ENCODE measurements around the gene NLK. TPM values are rescaled to one million over a fixed set of nuclear protein-coding genes. Genes with fewer than 3 reads are reported as not detected.

Gene NLK
- total and polyA plus RNA-seq, 10 of the 15 experiments (the other 5 are each of a cell fraction or from before 2014, with no cell fraction given) = 5.0 to 22.9 (median 15.0) TPM

DNA sequence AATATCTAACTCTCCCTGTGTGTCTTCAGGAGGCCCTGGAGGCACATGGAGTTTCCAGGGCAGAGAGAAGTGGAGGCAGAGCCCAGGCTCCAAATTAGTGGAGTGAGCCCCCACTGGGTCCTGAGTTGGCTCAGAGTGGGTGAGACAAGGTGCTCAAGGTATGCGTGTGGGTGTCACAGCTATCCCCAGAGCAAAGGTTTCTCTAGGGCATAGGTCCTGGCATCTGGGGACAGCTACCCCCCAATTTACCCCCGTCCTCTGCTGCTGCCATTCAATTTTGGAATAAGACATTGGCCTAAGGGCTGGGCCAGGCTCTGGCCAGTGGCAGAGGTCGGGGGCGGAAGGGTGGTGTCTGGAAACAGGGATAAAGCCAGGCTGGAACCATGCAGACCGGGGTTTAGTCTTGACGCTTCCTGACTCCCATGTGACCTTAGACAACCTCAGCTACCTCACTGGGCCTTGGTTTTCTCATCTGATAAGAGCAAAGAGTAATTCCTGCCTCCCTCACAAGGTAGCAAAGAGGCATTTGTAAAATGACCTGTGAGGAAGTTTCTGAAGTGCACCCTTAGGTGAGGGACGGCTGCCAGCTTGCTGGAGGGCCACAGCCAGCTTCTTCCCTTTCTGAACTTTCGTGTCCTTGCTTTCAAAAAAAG is 198.3 kb downstream of the NLK start:
- no peak for ATAC-seq
- in situ Hi-C loops (cut with MboI) = no loop called here
- no peak overlapping the region for H3K4me3 ChIP-seq
- H3K9me3 ChIP-seq (replicated peaks; ENCODE audit: control insufficient read depth, insufficient read depth, low read length) = no peaks in the 10 kb centered on the region
- intact Hi-C loops (cut with micrococcal nuclease; ENCODE audit: unreplicated experiment) = no loop called here
- no peak overlapping the region for H3K4me2 ChIP-seq (ENCODE audit: control insufficient read depth, insufficient read depth)
- no peak for FAIRE-seq
- ChIA-PET RAD21 (ENCODE audit: unreplicated experiment) (interaction anchor here (0.6 kb wide), 2 partner anchors 131 to 257 kb away, joined by 3 read pairs; partner anchors contain the start of gene SARM1), SMC1A (ENCODE audit: uncharacterized antibody, unreplicated experiment) (no interaction called here), CTCF (interaction anchor here (0.8 to 1.0 kb wide), 2 partner anchors 191 to 299 kb away, joined by 3 read pairs; no protein-coding TSS in a partner anchor), POLR2A (no interaction called here)
- no peaks in the 10 kb centered on the region for H3K79me2 ChIP-seq (ENCODE audit: control insufficient read depth, insufficient read depth, low read length)
- TF ChIP-seq, protein P1, sequence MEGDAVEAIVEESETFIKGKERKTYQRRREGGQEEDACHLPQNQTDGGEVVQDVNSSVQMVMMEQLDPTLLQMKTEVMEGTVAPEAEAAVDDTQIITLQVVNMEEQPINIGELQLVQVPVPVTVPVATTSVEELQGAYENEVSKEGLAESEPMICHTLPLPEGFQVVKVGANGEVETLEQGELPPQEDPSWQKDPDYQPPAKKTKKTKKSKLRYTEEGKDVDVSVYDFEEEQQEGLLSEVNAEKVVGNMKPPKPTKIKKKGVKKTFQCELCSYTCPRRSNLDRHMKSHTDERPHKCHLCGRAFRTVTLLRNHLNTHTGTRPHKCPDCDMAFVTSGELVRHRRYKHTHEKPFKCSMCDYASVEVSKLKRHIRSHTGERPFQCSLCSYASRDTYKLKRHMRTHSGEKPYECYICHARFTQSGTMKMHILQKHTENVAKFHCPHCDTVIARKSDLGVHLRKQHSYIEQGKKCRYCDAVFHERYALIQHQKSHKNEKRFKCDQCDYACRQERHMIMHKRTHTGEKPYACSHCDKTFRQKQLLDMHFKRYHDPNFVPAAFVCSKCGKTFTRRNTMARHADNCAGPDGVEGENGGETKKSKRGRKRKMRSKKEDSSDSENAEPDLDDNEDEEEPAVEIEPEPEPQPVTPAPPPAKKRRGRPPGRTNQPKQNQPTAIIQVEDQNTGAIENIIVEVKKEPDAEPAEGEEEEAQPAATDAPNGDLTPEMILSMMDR (IDR thresholded peaks at IDR 0.05 in 2 of 3, conservative IDR thresholded peaks at IDR 0.05 in 1 of 3; ENCODE audit: control insufficient read depth in 2 of 3, extremely low read depth in 1 of 3, insufficient read depth in 1 of 3, low read depth in 3 of 3, low read length in 3 of 3) = no peak
- TF ChIP-seq, protein P2, sequence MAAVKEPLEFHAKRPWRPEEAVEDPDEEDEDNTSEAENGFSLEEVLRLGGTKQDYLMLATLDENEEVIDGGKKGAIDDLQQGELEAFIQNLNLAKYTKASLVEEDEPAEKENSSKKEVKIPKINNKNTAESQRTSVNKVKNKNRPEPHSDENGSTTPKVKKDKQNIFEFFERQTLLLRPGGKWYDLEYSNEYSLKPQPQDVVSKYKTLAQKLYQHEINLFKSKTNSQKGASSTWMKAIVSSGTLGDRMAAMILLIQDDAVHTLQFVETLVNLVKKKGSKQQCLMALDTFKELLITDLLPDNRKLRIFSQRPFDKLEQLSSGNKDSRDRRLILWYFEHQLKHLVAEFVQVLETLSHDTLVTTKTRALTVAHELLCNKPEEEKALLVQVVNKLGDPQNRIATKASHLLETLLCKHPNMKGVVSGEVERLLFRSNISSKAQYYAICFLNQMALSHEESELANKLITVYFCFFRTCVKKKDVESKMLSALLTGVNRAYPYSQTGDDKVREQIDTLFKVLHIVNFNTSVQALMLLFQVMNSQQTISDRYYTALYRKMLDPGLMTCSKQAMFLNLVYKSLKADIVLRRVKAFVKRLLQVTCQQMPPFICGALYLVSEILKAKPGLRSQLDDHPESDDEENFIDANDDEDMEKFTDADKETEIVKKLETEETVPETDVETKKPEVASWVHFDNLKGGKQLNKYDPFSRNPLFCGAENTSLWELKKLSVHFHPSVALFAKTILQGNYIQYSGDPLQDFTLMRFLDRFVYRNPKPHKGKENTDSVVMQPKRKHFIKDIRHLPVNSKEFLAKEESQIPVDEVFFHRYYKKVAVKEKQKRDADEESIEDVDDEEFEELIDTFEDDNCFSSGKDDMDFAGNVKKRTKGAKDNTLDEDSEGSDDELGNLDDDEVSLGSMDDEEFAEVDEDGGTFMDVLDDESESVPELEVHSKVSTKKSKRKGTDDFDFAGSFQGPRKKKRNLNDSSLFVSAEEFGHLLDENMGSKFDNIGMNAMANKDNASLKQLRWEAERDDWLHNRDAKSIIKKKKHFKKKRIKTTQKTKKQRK (IDR thresholded peaks at IDR 0.05; ENCODE audit: low read depth, low read length) = no peak
- TF ChIP-seq SP1 (IDR thresholded peaks at IDR 0.05; ENCODE audit: low read depth, low read length) = no peak
- no peak for TF ChIP-seq NFYA (IDR thresholded peaks at IDR 0.05; ENCODE audit: borderline replicate concordance, low read depth, low read length)
- TF ChIP-seq SIX5 (IDR thresholded peaks at IDR 0.05; ENCODE audit: low read depth, low read length, severe bottlenecking) = no peak
- TF ChIP-seq SREBF2 (IDR thresholded peaks at IDR 0.05; ENCODE audit: low read length) = no peak
- TF ChIP-seq YBX1 (IDR thresholded peaks at IDR 0.05) = no peak
- no peak for TF ChIP-seq IRF5 (IDR thresholded peaks at IDR 0.05; ENCODE audit: borderline replicate concordance)
- no peak for TF ChIP-seq MTA3 (IDR thresholded peaks at IDR 0.05; ENCODE audit: borderline replicate concordance, low read length)
- H3K9ac ChIP-seq (ENCODE audit: control insufficient read depth, insufficient read depth, low read length) = no peak overlapping the region
- no peaks in the 10 kb centered on the region for H3K4me1 ChIP-seq (ENCODE audit: control insufficient read depth, insufficient read depth, low read length)
- H2AFZ ChIP-seq (ENCODE audit: control insufficient read depth, low read depth, low read length) = no peak overlapping the region
- no peak for DNase-seq (ENCODE audit: low read depth, low spot score)
- 36% methylated on average over 8 of the region's 8 CpGs for WGBS (ENCODE audit: insufficient coverage, insufficient replicate concordance, low lambda C conversion rate, missing lambda C conversion rate)
- no TSS peak for BruUV-seq (replicated peaks)
- H3K36me3 ChIP-seq (ENCODE audit: control insufficient read depth in 2 of 2, insufficient read depth in 2 of 2, low read length in 1 of 2) = no peaks in the 10 kb centered on the region
- no peak overlapping the region for H3K27ac ChIP-seq (ENCODE audit: control insufficient read depth, insufficient read depth)
- no peaks in the 10 kb centered on the region for H3K27me3 ChIP-seq (replicated peaks in 1 of 2; ENCODE audit: control insufficient read depth in 2 of 2, insufficient read depth in 2 of 2, low read length in 1 of 2)
- H4K20me1 ChIP-seq (ENCODE audit: control insufficient read depth, insufficient read depth) = no peaks in the 10 kb centered on the region

Measured in GM12878 (cell line).